GM10847 (cell line): Measurements from ENCODE around the gene ZNF444.

Experiments
- POLR2A ChIP-seq: IDR thresholded peaks from 2 replicates; pipeline ENCODE4 v1.6.1; 2011; ENCODE audit not compliant: insufficient read length; ENCODE audit errors: extremely low read depth

The ZNF444 gene

DNA sequence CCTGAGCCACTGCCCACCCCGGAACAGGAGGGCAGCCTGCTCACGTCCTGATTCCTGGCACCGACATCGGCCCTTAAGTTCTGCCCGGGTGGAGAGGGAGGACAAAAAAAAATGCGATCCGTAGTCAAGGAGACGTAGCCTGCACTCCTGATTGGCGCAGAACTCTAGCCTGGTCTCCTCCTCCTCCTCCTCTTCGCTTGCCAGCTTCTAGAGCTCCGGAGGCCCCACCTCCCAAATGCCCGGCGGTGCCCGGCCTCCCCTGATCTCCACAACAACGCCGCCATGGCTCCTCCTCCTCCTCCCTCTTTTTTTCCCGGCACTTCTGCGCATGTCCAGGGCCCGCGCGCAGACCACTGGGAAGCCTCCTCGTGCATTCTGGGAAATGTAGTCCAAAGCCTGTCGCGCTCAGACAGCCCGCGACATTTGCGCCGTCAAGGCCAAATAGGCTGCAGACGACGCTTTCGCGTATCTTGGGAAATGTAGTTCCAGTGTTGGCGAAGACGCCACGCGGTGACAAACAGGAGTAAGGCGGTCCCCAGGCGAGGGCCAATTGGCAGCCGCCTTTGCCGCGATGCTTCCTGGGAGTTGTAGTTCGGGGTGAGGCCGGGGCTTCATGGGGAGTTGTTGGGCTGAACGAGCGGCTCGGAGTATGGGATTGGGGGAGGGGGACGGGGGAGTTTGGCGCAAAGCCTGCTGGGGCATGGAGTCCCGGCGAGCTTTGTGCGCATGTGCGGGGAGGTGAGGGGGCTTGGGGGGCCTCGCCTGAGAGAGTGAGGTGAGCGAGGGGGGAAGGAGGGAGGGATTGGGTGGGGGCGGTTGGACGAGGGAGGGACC lies at the start of gene ZNF444:
Gene ZNF444, plus strand, starts transcription at position 705 of the 834 bp plus-strand sequence. CDS start 5,625 bp downstream, outside the sequence.
- peak; percentile 54 for TF ChIP-seq POLR2A

GRCh38 chr19:56091751-56092546 lies 49.1 kb upstream of the ZNF444 start:
- TF ChIP-seq POLR2A, result no peak

- no peak for TF ChIP-seq POLR2A
These were observed 48.1 kb upstream of the ZNF444 start for GRCh38 chr19:56092685-56093631.

DNA sequence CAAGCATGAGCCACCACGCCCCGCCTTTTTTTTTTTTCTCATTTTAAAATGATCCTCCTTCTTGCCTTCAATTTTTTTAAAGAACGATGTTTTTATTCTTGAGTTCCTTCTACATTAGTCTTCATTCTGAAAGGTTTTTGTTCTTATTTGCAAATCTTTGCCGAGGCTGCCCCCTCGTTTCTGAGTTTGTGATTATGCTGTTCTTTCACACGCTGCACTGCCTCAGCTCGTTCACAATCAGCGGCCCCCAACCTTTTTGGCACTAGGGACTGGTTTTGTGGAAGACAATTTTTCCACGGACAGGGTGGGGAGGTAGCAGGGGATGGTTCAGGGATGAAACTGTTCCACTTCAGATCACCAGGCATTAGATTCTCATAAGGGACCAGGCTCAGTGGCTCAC lies 46.6 kb upstream of the ZNF444 start:
- no peak for TF ChIP-seq POLR2A

- no peak for TF ChIP-seq POLR2A
These were observed 44.4 kb upstream of the ZNF444 start for GRCh38 chr19:56096665-56097064.

DNA sequence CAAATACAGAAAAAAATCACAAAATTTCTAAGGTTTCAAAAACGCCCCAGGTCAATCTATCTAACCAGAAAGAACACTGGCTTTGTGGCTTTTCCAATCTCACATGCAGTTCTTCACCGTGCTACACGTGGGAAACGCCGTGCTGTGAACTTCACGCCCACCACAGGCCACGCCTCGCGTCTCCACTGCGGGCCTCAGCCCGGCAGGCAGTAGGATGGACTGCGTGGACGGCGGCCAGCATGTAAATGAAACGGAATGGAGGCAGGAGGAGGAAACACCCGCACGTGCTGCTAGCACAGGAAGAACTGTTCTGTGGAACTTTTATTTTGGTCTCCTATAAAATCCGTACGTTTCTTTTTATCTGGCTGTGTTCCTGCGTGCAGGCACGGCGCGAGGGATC lies 43.8 kb upstream of the ZNF444 start:
- no peak for TF ChIP-seq POLR2A

- no peak for TF ChIP-seq POLR2A
These were observed 43.3 kb upstream of the ZNF444 start for GRCh38 chr19:56097776-56098175.

- TF ChIP-seq POLR2A, result no peak
These were observed 42.1 kb upstream of the ZNF444 start for GRCh38 chr19:56098731-56099568.

DNA sequence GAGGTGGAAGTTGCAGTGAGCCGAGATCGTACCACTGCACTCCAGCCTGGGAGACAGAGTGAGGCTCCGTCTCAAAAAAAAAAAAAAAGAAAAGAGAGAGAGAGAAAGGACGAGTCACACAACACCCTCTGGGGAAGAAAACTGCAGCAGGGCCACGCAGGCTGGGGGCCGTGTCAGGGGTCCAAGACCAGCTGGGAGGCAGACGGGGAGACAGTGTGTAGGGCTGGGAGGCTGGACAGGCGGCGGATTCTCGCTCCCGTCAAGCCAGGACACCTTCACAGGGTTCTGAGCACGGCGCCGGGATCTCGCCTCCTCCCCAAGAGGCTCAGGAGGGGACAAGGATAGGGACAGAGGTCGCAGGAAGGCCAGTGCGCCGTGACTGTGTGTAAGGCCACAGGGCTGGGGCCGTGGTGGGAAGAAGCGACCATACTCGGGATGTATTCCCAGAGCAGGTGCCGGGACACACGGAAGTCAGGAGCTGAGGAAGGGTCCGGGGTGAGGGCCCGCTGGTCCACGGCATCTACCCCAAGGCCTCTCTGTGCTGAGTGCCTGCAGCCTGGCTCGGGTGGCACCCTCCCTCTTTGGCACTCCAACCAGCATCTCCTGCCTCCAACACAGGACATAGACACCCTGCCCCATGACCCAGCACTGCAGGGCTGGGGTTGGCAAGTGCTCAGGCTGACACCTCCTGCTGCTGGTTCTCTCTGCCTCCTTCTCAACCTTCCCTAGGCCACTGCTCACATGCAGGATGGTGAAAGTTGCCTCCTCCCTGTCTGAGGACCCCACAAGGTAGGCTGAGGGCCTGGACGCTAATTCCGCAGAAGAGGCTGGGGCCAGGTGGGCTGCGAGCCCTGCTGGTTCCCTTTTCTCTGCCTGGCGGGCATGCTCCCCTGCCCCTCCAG lies 41.2 kb upstream of the ZNF444 start:
- TF ChIP-seq POLR2A, result no peak

GRCh38 chr19:56101095-56101494 lies 40.0 kb upstream of the ZNF444 start:
- TF ChIP-seq POLR2A, result no peak

DNA sequence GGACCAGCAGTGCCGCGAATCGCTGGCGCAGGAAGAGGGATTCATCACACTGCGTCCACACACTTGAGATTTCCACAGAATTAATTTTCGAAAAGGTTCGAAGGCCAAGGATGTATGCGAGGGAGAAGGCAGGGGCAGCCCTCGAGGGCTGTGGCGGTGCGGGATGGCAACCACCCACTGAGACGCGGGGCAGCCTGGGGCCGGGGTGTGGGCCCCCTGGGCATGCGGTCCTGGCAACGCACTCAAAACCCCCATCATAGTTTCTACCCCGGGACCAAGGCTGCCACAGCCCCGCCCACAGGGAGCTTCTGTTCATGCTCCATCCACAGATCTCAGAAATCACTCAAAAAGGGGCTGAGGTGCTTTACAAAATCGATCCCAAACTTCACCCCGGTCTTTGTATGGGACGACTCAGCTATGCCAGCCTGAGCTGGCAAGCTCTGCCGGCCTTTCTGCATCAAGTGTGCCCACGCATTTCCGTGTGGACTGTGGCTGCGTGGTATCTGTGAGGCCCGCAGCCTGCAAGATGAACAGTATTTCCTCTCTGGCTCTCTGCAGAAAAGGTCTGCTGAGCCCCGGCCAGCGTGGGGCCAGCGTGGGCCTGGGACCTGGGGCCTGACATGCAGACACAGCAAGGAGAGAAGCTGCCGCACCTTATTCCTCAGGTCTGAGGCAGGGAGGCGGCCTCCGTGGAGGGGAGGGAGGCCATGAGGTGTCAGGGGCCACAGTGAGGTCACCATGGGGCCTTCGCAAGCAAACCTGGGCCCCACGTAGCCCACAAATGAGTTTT lies 39.1 kb upstream of the ZNF444 start:
- TF ChIP-seq POLR2A, result no peak

DNA sequence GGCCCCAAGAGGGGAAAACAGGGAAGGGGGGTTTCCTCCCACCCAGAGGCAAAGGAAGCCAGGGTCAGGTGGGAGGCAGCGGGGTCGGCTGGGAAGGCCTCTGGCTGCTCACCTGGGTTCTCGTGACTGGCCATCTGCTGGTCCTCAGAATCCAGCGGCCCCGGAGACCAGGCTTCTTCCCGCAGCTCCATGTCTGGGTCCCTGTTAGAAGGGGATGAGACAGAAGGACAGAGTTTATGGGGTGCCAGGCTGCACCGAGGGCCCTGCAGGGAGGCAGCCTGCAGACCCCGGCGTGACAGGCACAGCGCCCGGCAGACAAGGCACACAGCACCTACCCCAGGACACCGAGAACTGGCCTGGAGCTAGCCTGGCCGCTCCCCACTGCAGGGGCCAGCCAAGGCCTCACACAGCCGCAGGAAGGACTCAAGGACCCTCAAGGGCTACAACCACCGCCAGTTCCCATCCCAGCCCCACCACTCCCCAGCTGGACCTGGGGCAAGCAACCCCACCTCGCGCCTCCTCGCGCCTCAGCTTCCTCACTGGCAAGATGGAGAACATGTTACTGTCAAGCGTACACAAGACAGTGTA lies 38.0 kb upstream of the ZNF444 start:
- no peak for TF ChIP-seq POLR2A

DNA sequence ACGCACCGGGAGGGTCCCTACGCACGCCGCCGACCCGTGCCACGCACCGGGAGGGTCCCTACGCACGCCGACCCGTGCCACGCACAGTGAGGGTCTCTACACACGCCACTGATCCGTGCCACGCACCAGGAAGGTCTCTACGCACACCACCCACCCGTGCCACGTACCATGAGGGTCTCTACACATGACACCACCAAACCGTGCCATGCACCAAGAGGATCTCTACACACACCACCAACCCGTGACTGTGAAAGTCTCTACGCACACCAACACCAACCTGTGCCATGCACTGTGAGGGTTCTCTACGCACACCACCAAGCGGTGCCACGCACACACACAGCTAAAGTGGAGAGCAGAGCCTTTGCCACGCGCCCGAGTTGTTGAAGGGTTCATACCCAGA lies 36.7 kb upstream of the ZNF444 start:
- TF ChIP-seq POLR2A, result no peak
